ENCODE measurements around the gene MTRFR.
A peak's percentile ranks its signal among the peaks of the same experiment; 100 is the strongest.

Gene MTRFR

GRCh38 chr12:123229051-123229450 is 4.2 kb upstream of the MTRFR start:
- Histone ChIP-seq H3K36me3 (replicated peaks; ENCODE audit: insufficient read depth, low read length) (no peaks in the 10 kb centered on the region), H3K27ac (ENCODE audit: low read length) (peak overlapping the region; percentile 44; the same call in 1 of the 2 replicates), H3K9ac (ENCODE audit: low read length) (peak overlapping the region; percentile 8; the same call in 1 of the 2 replicates), H3K9me2 (replicated peaks; ENCODE audit: insufficient read depth, low read length) (no peaks in the 10 kb centered on the region), H3F3A (ENCODE audit: insufficient read depth, low read length) (0 out of 2 replicates have a peak, but pooled peaks cover 7% of the 10 kb centered on the region), H3K4me3 (ENCODE audit: low read length) (peak overlapping the region; percentile 42; the same call in 1 of the 2 replicates), H4K20me1 (ENCODE audit: insufficient read depth, low read length) (no peaks in the 10 kb centered on the region), H3K79me2 (ENCODE audit: low read length) (peaks cover 55% of the 10 kb centered on the region), H3K27me3 (replicated peaks; ENCODE audit: insufficient read depth, low read length) (no peaks in the 10 kb centered on the region), H2AFZ (ENCODE audit: low read length) (no peak overlapping the region; the same call in 1 of the 2 replicates), H3K4me2 (ENCODE audit: low read depth, low read length) (peak overlapping the region; percentile 70), H3K4me1 (ENCODE audit: low read length) (peaks cover 6% of the 10 kb centered on the region; the same call in 1 of the 2 replicates), H3K9me3 (replicated peaks; ENCODE audit: insufficient read depth, low read length) (no peaks in the 10 kb centered on the region)
- DNase-seq: peak; percentile 8
- TF ChIP-seq, protein P1, sequence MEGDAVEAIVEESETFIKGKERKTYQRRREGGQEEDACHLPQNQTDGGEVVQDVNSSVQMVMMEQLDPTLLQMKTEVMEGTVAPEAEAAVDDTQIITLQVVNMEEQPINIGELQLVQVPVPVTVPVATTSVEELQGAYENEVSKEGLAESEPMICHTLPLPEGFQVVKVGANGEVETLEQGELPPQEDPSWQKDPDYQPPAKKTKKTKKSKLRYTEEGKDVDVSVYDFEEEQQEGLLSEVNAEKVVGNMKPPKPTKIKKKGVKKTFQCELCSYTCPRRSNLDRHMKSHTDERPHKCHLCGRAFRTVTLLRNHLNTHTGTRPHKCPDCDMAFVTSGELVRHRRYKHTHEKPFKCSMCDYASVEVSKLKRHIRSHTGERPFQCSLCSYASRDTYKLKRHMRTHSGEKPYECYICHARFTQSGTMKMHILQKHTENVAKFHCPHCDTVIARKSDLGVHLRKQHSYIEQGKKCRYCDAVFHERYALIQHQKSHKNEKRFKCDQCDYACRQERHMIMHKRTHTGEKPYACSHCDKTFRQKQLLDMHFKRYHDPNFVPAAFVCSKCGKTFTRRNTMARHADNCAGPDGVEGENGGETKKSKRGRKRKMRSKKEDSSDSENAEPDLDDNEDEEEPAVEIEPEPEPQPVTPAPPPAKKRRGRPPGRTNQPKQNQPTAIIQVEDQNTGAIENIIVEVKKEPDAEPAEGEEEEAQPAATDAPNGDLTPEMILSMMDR (IDR thresholded peaks at IDR 0.05; ENCODE audit: low read length): no peak
- TF ChIP-seq EZH2phosphoT487 (IDR thresholded peaks at IDR 0.05; ENCODE audit: low read length) (no peak), EZH2 (optimal IDR thresholded peaks at IDR 0.05; ENCODE audit: low read depth, low read length) (no peak)

- Histone ChIP-seq H3K9me2 (replicated peaks; ENCODE audit: insufficient read depth, low read length) (no peaks in the 10 kb centered on the region), H3K9me3 (replicated peaks; ENCODE audit: insufficient read depth, low read length) (no peaks in the 10 kb centered on the region), H2AFZ (ENCODE audit: low read length) (no peak overlapping the region; the same call in 1 of the 2 replicates), H3K9ac (ENCODE audit: low read length) (peak overlapping the region; percentile 79; the same call in 1 of the 2 replicates), H3F3A (ENCODE audit: insufficient read depth, low read length) (0 out of 2 replicates have a peak, but pooled peaks cover 7% of the 10 kb centered on the region), H3K4me2 (ENCODE audit: low read depth, low read length) (peak overlapping the region; percentile 83), H3K4me3 (ENCODE audit: low read length) (peak overlapping the region; percentile 87), H3K36me3 (replicated peaks; ENCODE audit: insufficient read depth, low read length) (no peaks in the 10 kb centered on the region), H3K27me3 (replicated peaks; ENCODE audit: insufficient read depth, low read length) (no peaks in the 10 kb centered on the region), H3K79me2 (ENCODE audit: low read length) (peaks cover 76% of the 10 kb centered on the region), H4K20me1 (ENCODE audit: insufficient read depth, low read length) (no peaks in the 10 kb centered on the region), H3K4me1 (ENCODE audit: low read length) (peaks cover 6% of the 10 kb centered on the region; the same call in 1 of the 2 replicates), H3K27ac (ENCODE audit: low read length) (0 out of 2 replicates have a peak overlapping the region, but pooled peaks have one; percentile 62)
- no peak for DNase-seq
- TF ChIP-seq EZH2 (optimal IDR thresholded peaks at IDR 0.05; ENCODE audit: low read depth, low read length) (no peak), EZH2phosphoT487 (IDR thresholded peaks at IDR 0.05; ENCODE audit: low read length) (no peak)
- TF ChIP-seq, protein P1 (IDR thresholded peaks at IDR 0.05; ENCODE audit: low read length): no peak
These were observed 1.3 kb upstream of the MTRFR start for GRCh38 chr12:123231931-123232330.

DNA sequence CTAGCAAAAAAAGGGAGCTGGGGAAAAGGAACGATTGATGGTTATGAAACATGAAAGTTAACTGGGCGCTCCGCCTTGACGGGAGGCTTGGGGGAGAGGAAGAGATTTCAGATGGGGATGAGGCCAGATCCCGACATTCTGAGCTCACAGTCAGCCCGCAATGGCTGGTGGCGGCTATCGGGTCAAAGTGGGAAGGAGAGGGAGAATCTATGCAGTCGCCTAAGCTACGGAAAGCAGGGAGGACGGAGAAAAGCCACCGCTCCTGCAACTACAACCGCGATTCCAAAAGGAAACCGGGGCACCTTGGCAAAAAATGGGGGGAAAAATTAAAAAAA is 797 bp upstream of the MTRFR start:
- Histone ChIP-seq H4K20me1 (ENCODE audit: insufficient read depth, low read length) (no peaks in the 10 kb centered on the region), H3K79me2 (ENCODE audit: low read length) (peaks cover 75% of the 10 kb centered on the region), H3K4me3 (ENCODE audit: low read length) (peak overlapping the region; percentile 87), H2AFZ (ENCODE audit: low read length) (peak overlapping the region; percentile 83), H3K9me2 (replicated peaks; ENCODE audit: insufficient read depth, low read length) (no peaks in the 10 kb centered on the region), H3K27ac (ENCODE audit: low read length) (peak overlapping the region; percentile 62; the same call in 1 of the 2 replicates), H3K4me2 (ENCODE audit: low read depth, low read length) (peak overlapping the region; percentile 83), H3K9me3 (replicated peaks; ENCODE audit: insufficient read depth, low read length) (no peaks in the 10 kb centered on the region), H3K9ac (ENCODE audit: low read length) (peak overlapping the region; percentile 79), H3K27me3 (replicated peaks; ENCODE audit: insufficient read depth, low read length) (no peaks in the 10 kb centered on the region), H3K4me1 (ENCODE audit: low read length) (peaks cover 6% of the 10 kb centered on the region; the same call in 1 of the 2 replicates), H3K36me3 (replicated peaks; ENCODE audit: insufficient read depth, low read length) (no peaks in the 10 kb centered on the region), H3F3A (ENCODE audit: insufficient read depth, low read length) (0 out of 2 replicates have a peak, but pooled peaks cover 7% of the 10 kb centered on the region)
- TF ChIP-seq, protein P1 (IDR thresholded peaks at IDR 0.05; ENCODE audit: low read length): no peak
- TF ChIP-seq EZH2 (optimal IDR thresholded peaks at IDR 0.05; ENCODE audit: low read depth, low read length): no peak
- TF ChIP-seq EZH2phosphoT487 (IDR thresholded peaks at IDR 0.05; ENCODE audit: low read length): no peak
- DNase-seq: no peak
